HUDEP-2 (cell line): Measurements from ENCODE around the gene NPEPL1.
"Not testable (repeated sequence)": the region's sequence is repeated elsewhere in the genome, so short reads cannot be mapped to it uniquely, and the experiment has no call there.

Source experiments
- DNase-seq, 76 experiments: peaks; one replicate each; lab custom pipeline; 2025; ENCODE audit not compliant: unreplicated experiment in 76 of 76; lab: John Stamatoyannopoulos, UW

NPEPL1 gene, protein sequence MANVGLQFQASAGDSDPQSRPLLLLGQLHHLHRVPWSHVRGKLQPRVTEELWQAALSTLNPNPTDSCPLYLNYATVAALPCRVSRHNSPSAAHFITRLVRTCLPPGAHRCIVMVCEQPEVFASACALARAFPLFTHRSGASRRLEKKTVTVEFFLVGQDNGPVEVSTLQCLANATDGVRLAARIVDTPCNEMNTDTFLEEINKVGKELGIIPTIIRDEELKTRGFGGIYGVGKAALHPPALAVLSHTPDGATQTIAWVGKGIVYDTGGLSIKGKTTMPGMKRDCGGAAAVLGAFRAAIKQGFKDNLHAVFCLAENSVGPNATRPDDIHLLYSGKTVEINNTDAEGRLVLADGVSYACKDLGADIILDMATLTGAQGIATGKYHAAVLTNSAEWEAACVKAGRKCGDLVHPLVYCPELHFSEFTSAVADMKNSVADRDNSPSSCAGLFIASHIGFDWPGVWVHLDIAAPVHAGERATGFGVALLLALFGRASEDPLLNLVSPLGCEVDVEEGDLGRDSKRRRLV

GRCh38 chr20:58692579-58693225, at the start of gene NPEPL1:
Gene NPEPL1, plus strand, starts transcription at chr20:58692800. Its CDS starts 101 bp downstream, at chr20:58692901.
- DNase-seq, result peak in 54 of 76 experiments; percentile 6 to 73 (median 38)

DNA sequence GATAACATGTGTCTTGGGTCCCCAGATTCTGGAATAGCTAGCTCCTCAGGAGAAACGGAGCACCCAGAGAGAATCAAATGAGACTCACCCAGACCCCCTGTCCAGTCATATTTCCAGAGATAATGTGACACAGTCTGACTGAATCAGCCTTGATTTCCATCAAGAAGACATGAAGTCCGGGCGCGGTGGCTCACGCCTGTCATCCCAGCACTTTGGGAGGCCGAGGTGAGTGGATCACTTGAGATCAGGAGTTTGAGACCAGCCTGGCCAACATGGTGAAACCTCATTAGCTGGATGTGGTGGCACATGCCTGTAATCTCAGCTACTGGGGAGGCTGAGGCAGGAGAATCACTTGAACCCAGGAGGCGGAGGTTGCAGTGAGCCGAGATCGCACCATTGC, 49.7 kb upstream of the NPEPL1 start:
- not testable (repeated sequence) for DNase-seq

DNA sequence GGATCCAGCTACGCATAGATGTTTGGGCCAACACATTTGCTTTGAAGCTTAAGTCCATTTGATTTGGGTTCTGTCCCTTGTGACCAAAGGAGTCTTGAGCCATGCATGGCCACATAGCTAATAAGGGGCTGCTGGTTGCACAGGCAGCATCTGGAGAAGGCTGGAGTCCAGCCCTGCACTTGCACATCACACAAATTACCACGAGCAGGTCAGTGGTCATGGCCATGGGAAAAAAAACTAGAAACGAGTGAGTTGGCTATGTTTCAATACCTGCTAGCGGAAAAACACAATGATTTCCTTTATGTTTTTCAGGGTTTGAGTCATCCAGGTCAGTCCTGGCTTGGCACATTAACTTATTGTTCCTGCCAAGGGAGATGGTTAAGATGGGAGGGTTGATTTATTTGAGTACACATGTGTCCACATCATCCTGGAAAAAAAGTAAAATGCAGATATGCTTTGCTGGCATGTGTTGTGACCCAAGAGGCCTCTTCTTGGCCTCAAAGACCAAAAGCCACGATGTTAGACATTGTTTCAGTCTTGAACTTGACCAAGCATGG, 47.1 kb upstream of the NPEPL1 start:
- no peak for DNase-seq

DNA sequence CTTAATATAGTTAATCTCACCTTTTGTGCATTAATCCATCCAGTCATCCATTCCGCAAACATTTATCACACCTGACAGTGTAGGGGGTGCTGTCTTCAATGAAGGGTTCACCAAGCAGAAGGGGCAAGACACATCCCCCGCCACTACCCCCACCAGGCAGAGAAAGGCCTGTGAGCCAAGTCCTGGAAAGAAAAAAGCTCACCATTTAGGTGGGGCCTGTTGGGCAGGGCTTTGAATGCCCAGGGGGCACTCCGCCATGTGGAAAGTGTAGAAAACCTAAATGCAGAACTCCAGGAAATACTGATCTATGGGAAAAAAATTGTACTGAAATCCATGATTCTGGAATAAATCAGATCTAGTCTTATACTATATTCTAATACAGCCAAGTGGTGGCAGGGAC, 46.3 kb upstream of the NPEPL1 start:
- no peak for DNase-seq

- no peak for DNase-seq
Measured at GRCh38 chr20:58646703-58647102, 45.9 kb upstream of the NPEPL1 start.

DNA sequence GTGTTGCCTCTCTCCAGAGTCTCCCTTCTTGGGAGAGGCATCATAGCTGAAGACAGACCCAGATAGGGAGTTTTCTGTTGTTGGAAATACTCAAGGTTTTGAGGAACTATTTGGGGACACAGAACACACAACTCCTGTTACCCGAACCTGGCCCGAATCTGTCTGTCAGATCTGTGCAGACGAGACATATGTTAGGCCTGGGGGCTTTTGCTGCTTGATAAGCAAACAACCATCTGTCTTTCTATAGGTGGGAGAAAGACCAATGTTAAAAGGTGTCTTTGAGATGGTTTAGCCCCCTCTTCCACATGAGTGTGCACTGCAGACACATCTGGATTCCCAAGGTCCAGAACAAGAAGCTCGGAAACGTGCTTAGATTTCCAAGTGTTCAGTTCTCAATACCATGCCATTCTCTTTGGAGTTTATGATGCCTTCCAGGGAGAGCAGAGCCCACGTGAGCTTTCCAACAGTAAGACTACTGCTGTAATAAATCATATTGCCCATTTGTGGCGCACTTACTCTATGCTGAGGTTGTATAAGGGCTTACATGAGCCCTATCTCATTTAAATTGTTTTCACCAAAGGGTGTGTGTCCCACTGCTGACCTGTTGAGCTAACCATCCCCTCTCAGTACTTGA, 45.3 kb upstream of the NPEPL1 start:
- peak in 5 of 76 experiments; percentile 3 to 17 (median 4) for DNase-seq

DNA sequence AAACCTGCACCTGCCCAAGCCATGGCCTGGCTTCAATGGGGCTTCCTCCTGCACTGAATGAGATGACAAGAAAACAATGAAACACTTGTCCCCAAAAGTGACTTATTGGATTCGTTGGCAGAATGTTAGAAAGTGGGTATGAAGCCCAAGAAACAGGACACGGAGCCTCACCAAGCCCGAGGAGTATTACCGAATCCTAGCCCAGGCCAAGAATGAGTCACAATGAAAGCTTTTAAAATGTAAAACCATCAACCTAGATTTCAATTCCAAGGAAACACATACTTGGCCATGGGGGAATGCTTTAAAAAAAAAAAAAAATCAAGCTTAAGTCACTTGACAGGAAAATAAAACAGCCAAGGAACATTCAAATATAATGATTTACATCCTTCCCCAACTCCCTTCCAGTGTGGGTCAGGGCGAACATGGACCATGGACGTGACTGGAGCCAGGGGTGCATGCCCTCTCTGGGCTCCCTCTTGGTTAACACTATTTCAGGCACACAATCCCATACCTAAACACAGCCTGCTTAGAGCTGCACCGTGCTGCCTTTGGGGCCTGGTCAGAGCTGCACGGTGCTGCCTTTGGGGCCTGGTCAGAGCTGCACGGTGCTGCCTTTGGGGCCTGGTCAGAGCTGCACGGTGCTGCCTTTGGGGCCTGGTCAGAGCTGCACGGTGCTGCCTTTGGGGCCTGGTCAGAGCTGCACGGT, 44.7 kb upstream of the NPEPL1 start:
- DNase-seq, result no peak

GRCh38 chr20:58648502-58648825, 44.1 kb upstream of the NPEPL1 start:
- not testable (repeated sequence) for DNase-seq

DNA sequence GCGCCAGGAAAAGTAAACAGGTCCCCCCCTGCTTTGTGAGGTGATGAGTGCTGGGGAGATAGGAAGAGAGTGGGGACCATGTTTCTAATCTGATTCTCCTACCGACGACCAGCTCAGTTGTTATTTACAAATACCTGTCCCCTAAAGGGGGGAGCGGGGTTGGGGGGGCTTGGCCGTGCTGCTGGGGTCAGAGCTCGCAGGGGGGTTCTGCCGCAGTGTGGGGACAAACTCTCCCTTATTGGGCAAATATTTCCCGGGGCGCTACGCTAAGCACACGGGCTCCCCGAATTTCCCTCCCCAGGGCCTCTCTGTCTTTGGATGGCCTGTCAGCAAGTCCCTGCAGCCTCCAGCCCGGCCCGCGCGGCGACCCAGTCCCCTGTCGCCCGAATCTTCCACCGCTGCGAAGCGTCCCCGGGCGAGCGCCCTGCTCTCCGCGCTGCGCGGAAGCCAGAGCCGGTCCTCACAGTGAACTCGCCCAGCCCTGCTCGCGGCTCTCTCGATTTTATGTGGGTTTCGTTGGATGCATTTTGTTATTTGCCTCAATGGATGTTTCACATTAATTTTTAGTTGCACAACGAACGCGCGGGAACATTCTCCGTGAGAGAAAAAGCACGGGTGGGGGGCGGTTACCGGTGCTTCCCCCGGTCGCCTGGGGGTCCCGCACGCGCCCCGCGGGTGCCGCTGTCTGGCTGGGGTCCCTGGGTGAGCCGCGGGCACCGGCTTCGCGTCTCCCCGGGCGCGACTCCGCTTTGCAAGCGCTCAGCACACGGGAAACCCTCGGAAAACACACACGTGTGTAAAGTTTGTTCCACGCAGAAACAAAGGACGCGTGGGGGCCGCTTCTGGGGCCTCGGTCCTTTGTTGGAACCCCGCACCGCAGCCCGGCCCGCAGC, 43.1 kb upstream of the NPEPL1 start:
- DNase-seq, result peak in 2 of 76 experiments; percentile 16 to 25

DNA sequence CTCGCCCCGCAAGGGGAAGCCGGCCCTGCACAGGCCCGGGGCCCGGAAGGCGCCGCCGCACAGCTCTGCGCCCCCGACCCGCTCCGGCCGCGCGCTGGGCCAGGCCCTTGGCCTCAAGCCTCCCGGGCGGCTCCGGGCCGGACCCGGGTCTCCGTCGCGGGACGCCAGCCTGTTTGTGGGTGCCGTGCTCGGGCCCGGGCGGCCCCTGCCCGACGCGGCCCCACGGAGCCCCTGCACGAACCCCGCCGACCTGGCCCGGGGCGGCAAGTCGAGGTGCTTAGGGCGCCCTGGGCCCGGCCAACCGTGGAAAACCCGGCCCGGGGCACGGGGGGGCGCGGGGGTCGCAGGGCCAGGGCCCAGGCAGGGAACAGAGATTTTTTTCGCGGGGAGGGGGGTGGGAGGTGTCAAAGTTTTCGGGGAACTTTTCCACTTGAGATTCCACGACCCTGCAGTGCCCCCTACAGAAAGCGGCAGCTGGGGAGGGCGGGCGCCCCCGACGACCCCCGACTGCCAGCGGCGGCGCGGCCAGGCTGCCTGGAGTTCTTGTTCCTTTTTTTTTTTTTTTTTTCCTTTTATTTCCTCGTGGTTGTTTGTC, 42.3 kb upstream of the NPEPL1 start:
- DNase-seq, result peak in 5 of 76 experiments; percentile 1 to 51 (median 38)

DNA sequence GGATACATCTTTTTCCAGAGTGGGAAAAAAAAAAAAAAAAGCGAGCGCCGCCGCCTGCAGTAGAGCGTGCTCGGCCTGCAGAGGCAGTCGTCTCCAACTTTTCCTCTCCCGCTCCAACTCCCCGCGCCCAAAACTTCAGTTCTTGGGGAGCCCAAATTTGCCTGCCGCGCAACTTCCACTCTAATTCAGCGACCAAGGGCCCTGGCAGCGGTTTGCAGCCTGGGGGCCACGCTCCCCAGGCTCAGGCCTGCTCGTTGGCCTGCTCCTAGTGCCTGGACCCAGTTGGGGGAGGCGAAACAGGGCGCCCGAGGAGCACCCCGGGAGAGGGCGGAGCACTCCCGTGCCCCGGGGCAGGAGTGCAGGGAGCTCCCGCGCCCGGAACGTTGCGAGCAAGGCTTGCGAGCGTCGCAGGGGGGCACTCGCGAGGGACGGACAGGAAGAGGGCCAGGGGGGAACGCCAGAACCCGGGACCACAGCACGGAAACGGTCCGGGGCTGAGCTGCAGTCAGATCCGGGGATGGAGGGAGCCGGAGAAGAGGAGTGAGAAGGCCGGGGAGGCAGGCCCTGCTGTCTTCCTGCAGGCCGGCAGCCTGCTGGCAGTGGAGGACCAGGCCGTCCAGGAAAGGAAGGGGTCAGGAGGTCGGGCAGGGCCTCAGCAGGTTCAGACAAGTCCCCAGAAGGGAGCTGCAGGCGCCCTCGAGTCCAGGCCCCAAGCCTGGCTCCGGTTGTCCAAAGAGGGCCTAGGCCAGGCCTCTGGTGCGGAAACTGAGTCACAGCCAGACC, 41.6 kb upstream of the NPEPL1 start, which contains the start of gene STX16:
STX16 (plus strand) TSS at position 508 of the 783 bp plus-strand sequence. CDS start 724 bp downstream, outside the sequence.
- peak in 75 of 76 experiments; percentile 32 to 91 (median 79) for DNase-seq

DNA sequence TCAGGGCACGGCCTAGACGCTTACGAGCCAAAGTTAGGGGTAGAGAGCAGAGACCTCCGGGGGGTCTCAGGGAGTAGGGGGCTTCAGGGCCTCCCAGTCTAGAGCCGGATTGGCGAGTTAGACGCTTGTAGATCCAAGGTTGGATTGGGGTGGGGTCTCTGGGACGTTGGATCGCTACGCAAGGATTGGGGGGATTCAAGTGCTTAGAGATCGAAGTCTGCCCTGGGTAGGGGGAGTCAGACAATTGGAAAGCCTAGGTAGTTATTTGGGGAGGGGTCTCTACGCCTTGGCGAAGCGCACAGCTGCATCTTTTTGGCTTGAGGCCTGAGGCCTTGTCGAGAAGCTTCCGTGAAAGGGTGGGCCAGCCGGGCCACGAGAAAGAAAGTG, 41.0 kb upstream of the NPEPL1 start:
- no peak for DNase-seq

- DNase-seq, result peak in 67 of 76 experiments; percentile 8 to 78 (median 55)
Measured at GRCh38 chr20:58651946-58652605, 40.5 kb upstream of the NPEPL1 start.

DNA sequence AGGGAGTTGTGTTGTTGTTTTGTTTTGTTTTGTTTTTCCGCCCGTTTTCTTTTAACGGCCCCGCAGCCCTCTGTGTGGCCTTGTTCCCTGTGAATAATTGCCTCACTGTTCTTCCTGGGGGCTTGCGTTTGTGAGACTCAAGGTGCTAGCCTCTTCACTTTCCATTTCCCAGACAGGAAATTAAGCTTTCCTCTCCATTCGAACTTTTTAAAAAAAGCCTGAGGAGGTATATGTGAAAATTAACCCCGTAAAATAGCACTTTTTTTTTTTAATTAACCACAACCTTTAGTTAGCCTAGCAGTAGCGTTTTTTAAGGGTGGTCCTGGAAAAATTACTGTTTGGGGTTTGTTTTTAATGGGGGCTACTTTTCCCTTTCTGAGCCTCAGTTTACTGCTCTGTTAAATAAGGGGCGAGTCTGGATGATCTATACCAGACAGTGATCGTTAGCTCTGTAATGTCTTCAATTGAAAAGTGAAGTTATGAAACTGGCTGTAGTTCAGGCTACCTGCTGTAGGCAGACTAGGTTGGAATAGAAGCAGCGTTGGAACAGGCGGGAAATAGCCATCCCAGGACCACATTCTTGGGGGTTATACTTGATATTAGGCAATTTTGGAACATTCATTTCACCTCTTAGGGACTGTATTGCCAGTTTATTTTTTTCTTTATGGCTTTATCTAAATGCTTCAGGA, 39.9 kb upstream of the NPEPL1 start:
- DNase-seq, result no peak

GRCh38 chr20:58654337-58654736, 38.3 kb upstream of the NPEPL1 start:
- DNase-seq, result no peak

DNA sequence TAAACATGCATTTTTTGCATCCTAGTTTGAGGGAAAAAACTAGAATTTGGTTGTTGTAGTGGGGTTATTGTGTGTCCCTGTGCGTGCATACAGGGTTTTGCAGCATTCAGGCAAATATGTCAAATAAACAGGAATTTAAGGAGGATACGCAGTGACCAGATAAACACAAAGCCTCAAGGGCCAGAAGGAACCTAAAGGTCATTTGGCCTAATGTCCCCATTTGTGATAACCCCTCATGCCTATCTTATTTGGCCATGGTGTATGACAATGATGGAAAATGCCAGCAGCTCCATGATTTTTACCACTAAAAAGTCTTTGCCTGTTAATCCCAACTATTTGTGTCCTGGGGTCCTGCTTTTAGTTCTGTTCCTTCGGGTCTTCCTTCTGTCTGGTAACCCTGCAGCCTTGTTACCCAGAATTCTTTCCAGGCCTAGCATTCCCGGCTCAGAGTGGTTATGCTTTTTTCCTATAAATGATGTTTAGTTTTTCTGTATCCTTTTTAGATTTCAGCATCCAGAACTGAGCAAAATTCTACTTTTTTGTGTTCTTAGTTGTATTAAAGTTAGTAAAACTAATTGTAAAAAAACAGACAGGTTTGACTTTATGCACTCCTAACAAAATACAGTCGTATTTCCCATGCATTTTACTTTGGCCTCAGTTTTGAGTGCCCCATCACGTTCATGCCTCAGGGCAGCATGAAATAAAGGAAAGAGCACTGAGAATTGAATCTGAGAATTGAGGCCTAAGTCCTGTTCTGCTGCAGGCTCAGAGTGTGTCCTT, 37.1 kb upstream of the NPEPL1 start:
- DNase-seq, result no peak
